Cardiac muscle cell (in vitro differentiated cells and primary cell): ENCODE results near the gene SPATA2. TPM values are rescaled to one million over a fixed set of nuclear protein-coding genes. Genes with fewer than 3 reads are reported as not detected.

Experiments used
- DNase-seq, 2 donors: peaks; one replicate each; pipeline versions ENCODE4 v3.0.0 to v3.0.0-alpha.2; 2010 to 2017; ENCODE audit warnings: low read depth in 1 of 2, low spot score in 1 of 2
- H3K27ac ChIP-seq: fragments of 200-600 bp; sonication (generic); 2 replicates; pipeline ENCODE4 v1.5.1; 2016
- H3K27me3 ChIP-seq: fragments of 200-600 bp; sonication (generic); 2 replicates; pipeline ENCODE4 v1.6.0; 2016; ENCODE audit warnings: control low read depth
- H3K36me3 ChIP-seq: fragments of 200-600 bp; sonication (generic); 2 replicates; pipeline ENCODE4 v1.5.1; 2016; ENCODE audit warnings: control low read depth
- H3K4me1 ChIP-seq: fragments of 200-600 bp; sonication (generic); 2 replicates; pipeline ENCODE4 v1.8.1; 2017; ENCODE audit warnings: low read depth, mild to moderate bottlenecking, mixed run types
- H3K4me3 ChIP-seq: fragments of 200-600 bp; sonication (generic); 2 replicates; pipeline ENCODE4 v1.5.1; 2016; ENCODE audit warnings: mild to moderate bottlenecking
- H3K9me3 ChIP-seq: fragments of 200-600 bp; sonication (generic); 2 replicates; pipeline ENCODE4 v1.5.1; 2017; ENCODE audit warnings: low read depth, mild to moderate bottlenecking, control low read depth
- CTCF ChIP-seq: IDR thresholded peaks from 2 replicates; pipeline ENCODE4 v1.5.1; 2012; ENCODE audit warnings: low read depth, mild to moderate bottlenecking, low read length
- polyA plus RNA-seq: library from polyadenylated mRNA; unstranded; fragments of >200 nt; fragmentation: Nextera tagmentation; extraction: Ambion mirVana; gene quantifications from 2 replicates; pipeline ENCODE4 v1.2.1, GENCODE V29; 2016
- total RNA-seq: library from RNA; depleted of rRNA; stranded (reverse); fragments of >200 nt; gene quantifications from 2 replicates; pipeline ENCODE4 v1.2.3, GENCODE V29; 2016

SPATA2 gene
- total and polyA plus RNA-seq, 2 experiments from 2014 or later: 6.0 to 9.4 TPM

- Histone ChIP-seq H3K27ac (no peak overlapping the region), H3K36me3 (peaks cover 63% of the 10 kb centered on the region)
- no peak for TF ChIP-seq CTCF
Measured at GRCh38 chr20:49951151-49951550, 35.8 kb upstream of the SPATA2 start.

GRCh38 chr20:49948809-49949507 lies 33.6 kb upstream of the SPATA2 start:
- Histone ChIP-seq H3K36me3 (peaks cover 63% of the 10 kb centered on the region), H3K27me3 (no peaks in the 10 kb centered on the region), H3K4me3 (no peak overlapping the region), H3K27ac (no peak overlapping the region), H3K4me1 (no peaks in the 10 kb centered on the region), H3K9me3 (no peaks in the 10 kb centered on the region)
- peak in 1 of 2 donors; percentile 67 for DNase-seq
- TF ChIP-seq CTCF: no peak

More at GRCh38 chr20:49951151-49951550, 35.8 kb upstream of the SPATA2 start:
- H3K4me3 ChIP-seq: no peak overlapping the region
- no peaks in the 10 kb centered on the region for H3K4me1 ChIP-seq
- DNase-seq: peak in 1 of 2 donors; percentile 37
- H3K27me3 ChIP-seq: no peaks in the 10 kb centered on the region
- H3K9me3 ChIP-seq: no peaks in the 10 kb centered on the region

GRCh38 chr20:49948178-49948577 lies 32.8 kb upstream of the SPATA2 start:
- Histone ChIP-seq H3K36me3 (peaks cover 55% of the 10 kb centered on the region), H3K4me3 (no peak overlapping the region), H3K9me3 (no peaks in the 10 kb centered on the region), H3K27ac (no peak overlapping the region), H3K27me3 (no peaks in the 10 kb centered on the region), H3K4me1 (no peaks in the 10 kb centered on the region)
- TF ChIP-seq CTCF: no peak
- DNase-seq: no peak

GRCh38 chr20:49945701-49946477 lies 30.6 kb upstream of the SPATA2 start:
- Histone ChIP-seq H3K27ac (no peak overlapping the region), H3K9me3 (no peaks in the 10 kb centered on the region), H3K4me1 (no peaks in the 10 kb centered on the region), H3K36me3 (peaks cover 45% of the 10 kb centered on the region), H3K27me3 (no peaks in the 10 kb centered on the region), H3K4me3 (no peak overlapping the region)
- DNase-seq: no peak
- no peak for TF ChIP-seq CTCF

- DNase-seq: no peak
- no peaks in the 10 kb centered on the region for H3K27me3 ChIP-seq
- no peaks in the 10 kb centered on the region for H3K4me1 ChIP-seq
- no peak overlapping the region for H3K4me3 ChIP-seq
- H3K36me3 ChIP-seq: peaks cover 41% of the 10 kb centered on the region
- no peaks in the 10 kb centered on the region for H3K9me3 ChIP-seq
- no peak overlapping the region for H3K27ac ChIP-seq
- no peak for TF ChIP-seq CTCF
Measured at GRCh38 chr20:49945306-49945700, 30.0 kb upstream of the SPATA2 start.
